Right atrium auricular region (tissue), 2 donors: ENCODE data around the gene SYNGR2. TPM values are rescaled to one million over a fixed set of nuclear protein-coding genes. Genes with fewer than 3 reads are reported as not detected.
A peak's percentile ranks its signal among the peaks of the same experiment; 100 is the strongest.

Source experiments
- DNase-seq: peaks from one replicate; pipeline ENCODE4 v3.0.0-alpha.2; 2019; ENCODE audit warnings: low spot score
- H3K27ac ChIP-seq, 2 donors: fragments of 200-600 bp; sonication (generic); 1 replicate in 1 of 2; 2 replicates in 1 of 2; pipeline ENCODE4 v1.5.1; 2016 to 2019
- H3K27me3 ChIP-seq, 2 donors: fragments of 200-600 bp; sonication (generic); one replicate each; pipeline versions ENCODE4 v1.5.1 to v1.6.0; 2017 to 2019
- H3K36me3 ChIP-seq: fragments of 200-600 bp; sonication (generic); one replicate; pipeline ENCODE4 v1.5.1; 2016
- H3K4me1 ChIP-seq, 2 donors: fragments of 200-600 bp; sonication (generic); one replicate each; pipeline versions ENCODE4 v1.5.1 to v1.6.0; 2017 to 2019
- H3K4me3 ChIP-seq, 2 donors: fragments of 200-600 bp; sonication (generic); 1 replicate in 1 of 2; 2 replicates in 1 of 2; pipeline ENCODE4 v1.5.1; 2017 to 2019; ENCODE audit warnings: mild to moderate bottlenecking in 1 of 2, moderate library complexity in 1 of 2
- H3K9me3 ChIP-seq, 2 donors: fragments of 200-600 bp; sonication (generic); one replicate each; pipeline ENCODE4 v1.5.1; 2019
- CTCF ChIP-seq, 2 donors: fragments of 200-600 bp; sonication (generic); IDR thresholded peaks; one replicate each; pipeline ENCODE4 v1.5.1; 2019; ENCODE audit warnings: antibody characterized with exemption in 2 of 2
- total RNA-seq, 2 donors: library from RNA; depleted of rRNA; stranded (reverse); fragments of >200 nt; gene quantifications; one replicate each; pipeline ENCODE4 v1.1.0, GENCODE V29; 2016

SYNGR2 gene
- total RNA-seq, 2 donors from 2014 or later, result 52.8 to 129 TPM

DNA sequence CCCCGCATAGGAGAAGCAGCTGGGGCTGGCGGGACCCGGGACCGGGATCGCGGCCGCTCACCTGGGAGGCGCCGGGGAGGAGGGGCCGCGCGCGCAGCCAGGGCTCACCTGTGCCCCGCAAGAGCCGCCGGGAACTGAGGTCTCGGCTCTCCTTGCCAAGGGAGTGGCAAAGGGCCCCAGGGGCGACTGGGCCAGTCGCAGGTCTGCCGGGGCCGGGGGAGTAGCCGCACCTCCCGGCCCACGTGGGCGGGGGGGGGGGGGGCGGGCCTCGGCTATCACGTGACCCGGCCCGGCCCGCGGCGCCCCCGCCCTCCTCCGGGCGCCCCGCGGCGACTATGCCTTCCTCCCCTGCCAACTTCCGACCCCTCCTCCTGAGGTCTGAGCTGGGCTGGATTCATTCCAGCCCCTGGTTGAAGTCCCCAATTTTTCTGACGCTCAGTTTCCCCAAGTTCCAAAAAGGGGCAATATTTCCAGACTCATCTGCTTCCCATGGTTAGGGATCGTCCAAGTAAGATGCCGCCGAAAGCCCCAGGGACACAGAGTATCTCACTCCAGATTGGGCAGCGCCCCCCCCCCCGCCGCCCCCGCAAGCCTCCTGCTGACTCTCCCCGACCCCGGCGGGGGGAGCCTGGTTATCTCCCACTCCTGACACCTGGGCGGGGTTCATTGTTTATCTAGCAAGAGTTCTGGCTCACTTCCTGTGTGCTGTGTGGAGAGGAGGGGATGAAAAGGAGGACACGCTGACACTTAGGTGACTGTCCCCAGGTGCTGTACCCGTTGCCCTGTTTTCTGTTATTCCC, 39.6 kb upstream of the SYNGR2 start, which contains the start of gene TMC6:
Gene TMC6, minus strand, starts transcription at position 205 of the 800 bp plus-strand sequence. CDS start 1,923 bp downstream, outside the sequence.
- Histone ChIP-seq H3K4me3 (peak within 1 kb of the TSS; percentile 85 to 88), H3K36me3 (peaks cover 14% of the 10 kb centered on the region), H3K4me1 (peaks cover 2 to 85% of the 10 kb centered on the region in 2 donors), H3K27me3 (no peaks in the 10 kb centered on the region), H3K27ac (peak within 1 kb of the TSS; percentile 81 to 83), H3K9me3 (no peaks in the 10 kb centered on the region)
- DNase-seq, result no peak
- TF ChIP-seq CTCF (IDR thresholded peaks at IDR 0.05), result no peak

DNA sequence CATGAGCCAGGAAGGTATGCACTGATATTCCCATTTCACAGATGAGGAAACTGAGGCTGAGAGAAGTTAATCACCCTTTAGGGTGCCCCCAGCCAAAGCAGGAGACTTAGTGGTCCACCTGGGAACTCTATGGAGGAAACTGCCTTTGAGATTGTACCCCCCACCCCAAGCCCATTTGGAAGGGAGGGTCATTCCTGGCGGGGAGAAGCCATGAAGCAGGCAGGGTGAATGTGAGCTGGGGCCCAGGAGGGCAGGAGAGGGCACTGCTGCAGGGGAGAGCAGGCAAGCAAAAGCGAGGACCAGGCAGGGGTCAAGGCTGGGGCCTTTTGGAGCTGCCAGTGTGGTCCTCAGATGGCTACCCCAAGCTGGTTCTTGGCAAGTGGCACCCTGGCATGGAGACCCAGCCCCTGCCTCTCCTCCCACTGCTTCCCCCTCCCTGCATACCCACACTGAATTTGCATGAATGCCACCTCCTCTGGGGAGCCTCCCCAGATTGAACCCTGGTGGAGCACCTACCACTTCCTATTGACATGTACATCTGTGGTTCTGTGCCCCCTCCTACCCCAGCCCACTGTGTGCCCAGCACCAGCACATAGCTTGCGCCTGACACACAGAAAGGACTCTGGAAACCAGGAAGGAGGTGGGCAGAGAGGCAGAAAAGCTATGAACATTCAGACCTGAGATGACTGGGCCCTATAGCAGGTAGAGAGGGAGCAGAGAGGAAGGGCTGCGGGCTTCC, 38.9 kb upstream of the SYNGR2 start:
- Histone ChIP-seq H3K27me3 (no peaks in the 10 kb centered on the region), H3K4me3 (no peak overlapping the region), H3K27ac (peak overlapping the region; percentile 81 to 83), H3K4me1 (peaks cover 2 to 85% of the 10 kb centered on the region in 2 donors), H3K36me3 (peaks cover 12% of the 10 kb centered on the region), H3K9me3 (no peaks in the 10 kb centered on the region)
- no peak for DNase-seq
- TF ChIP-seq CTCF (IDR thresholded peaks at IDR 0.05), result no peak

DNA sequence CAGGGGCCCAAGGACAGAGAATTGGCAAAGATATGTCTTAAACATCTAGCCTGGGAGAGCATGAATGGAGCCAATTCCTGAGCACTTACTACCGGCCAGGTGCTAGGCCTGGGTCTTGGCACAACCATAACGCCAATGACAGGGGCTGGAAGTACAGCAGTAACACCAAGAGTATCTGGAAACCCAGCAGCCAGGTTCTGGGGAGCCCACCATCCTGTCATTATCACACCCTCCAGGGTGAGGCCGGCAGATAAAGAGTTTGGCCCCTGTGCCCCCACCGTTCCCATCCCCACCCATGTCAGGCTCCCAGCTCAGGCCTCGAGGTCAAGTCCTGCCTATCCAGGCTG, 38.3 kb upstream of the SYNGR2 start:
- Histone ChIP-seq H3K9me3 (no peaks in the 10 kb centered on the region), H3K27ac (no peak overlapping the region), H3K36me3 (peaks cover 11% of the 10 kb centered on the region), H3K4me3 (no peak overlapping the region), H3K4me1 (peaks cover 2 to 81% of the 10 kb centered on the region in 2 donors), H3K27me3 (no peaks in the 10 kb centered on the region)
- no peak for DNase-seq
- TF ChIP-seq CTCF (IDR thresholded peaks at IDR 0.05), result no peak

DNA sequence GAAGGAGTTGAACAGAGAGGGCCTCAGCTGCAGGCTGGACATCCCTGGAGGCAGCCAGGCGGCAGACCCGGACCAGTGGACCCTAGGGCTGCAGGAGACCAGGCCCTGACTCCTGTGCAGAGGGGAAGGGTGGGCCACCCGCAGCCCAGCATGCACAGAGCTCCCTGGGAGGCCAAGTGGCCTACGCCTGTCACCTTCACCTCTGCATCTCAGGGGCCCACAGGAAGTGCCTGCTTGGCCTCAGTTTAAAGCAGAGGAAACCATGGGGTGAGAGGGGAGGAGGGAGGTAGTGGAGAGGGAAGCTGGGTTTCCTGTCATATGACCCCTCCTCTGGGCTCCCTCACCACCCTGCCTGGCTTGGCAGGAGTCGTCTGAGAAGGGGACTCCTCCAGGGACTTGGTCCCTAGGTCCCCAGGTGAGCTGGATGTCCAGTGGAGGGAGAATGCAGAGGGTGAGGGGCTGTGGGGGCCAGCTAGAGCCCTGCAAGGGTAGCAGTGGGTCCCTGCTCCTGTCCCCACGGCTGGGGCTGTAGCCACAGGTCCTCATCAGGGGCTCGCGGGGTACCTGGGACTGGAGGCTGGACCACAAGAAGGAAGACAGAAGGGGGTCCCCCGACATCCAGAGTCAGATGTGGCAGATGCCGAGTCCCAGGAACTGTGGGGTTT, 37.8 kb upstream of the SYNGR2 start, which contains the start of gene TMC8:
Gene TMC8, plus strand, starts transcription at position 335 of the 665 bp plus-strand sequence. CDS start 818 bp downstream, outside the sequence.
- Histone ChIP-seq H3K27ac (no peak within 1 kb of the TSS), H3K4me1 (peaks cover 2 to 76% of the 10 kb centered on the region in 2 donors), H3K36me3 (peaks cover 6% of the 10 kb centered on the region), H3K4me3 (peak within 1 kb of the TSS; percentile 14 to 35), H3K27me3 (no peaks in the 10 kb centered on the region), H3K9me3 (no peaks in the 10 kb centered on the region)
- DNase-seq, result no peak
- no peak for TF ChIP-seq CTCF (IDR thresholded peaks at IDR 0.05)

DNA sequence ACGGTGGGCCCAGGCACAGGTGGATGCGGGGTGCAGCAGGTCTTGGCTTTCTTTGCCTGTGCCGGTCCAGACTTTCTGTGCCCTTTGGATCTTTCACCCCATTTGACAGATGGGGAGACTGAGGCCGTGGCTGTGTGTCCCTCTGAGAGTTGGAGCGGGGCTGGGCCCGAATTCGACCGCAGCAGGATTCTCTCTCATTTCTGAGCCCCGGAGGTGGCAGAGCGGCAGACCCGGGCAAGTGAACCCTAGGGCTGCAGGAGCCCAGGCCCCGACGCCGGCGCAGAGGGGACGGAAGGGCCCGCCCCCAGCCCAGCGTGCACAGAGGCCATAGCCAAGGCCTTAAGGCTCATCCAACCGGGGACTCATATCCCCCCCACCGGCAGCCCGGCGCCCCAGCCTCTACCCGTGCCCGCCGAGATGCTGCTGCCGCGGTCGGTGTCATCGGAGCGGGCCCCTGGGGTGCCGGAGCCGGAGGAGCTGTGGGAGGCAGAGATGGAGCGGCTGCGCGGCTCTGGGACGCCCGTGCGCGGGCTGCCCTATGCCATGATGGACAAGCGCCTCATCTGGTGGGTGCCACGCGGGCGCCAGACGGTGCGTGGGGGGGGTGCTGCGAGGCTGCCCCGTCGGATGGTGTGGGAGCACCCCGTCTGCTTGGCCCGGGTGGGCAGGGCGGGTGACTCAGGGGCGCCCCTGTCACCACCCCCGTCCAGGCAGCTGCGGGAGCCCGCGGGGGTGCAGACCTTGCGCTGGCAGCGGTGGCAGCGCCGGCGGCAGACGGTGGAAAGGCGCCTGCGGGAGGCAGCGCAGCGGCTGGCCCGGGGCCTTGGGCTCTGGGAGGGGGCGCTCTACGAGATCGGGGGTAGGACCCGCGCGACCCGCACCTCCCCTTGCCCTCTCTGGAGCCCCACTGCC, 37.0 kb upstream of the SYNGR2 start:
- Histone ChIP-seq H3K4me1 (peaks cover 2 to 67% of the 10 kb centered on the region in 2 donors), H3K27ac (no peak overlapping the region)
- TF ChIP-seq CTCF (IDR thresholded peaks at IDR 0.05), result no peak

More for the DNA sequence above, 37.0 kb upstream of the SYNGR2 start:
- Histone ChIP-seq H3K4me3 (peak overlapping the region; percentile 14 to 35), H3K36me3 (peaks cover under 1% of the 10 kb centered on the region), H3K27me3 (no peaks in the 10 kb centered on the region), H3K9me3 (no peaks in the 10 kb centered on the region)
- no peak for DNase-seq
